Common myeloid progenitor, CD34-positive (primary cell): ENCODE data around the gene NEURL1.

Experiments used
- CTCF ChIA-PET: fragments of 350-600 bp; sonication (Branson Sonifier 250); formaldehyde crosslinking; loops from one replicate; lab custom pipeline; 2021; ENCODE audit warnings: antibody characterized with exemption; lab: Charles Lee
- POLR2A ChIA-PET: fragments of 350-600 bp; sonication (Branson Sonifier 250); formaldehyde crosslinking; loops from one replicate; lab custom pipeline; 2021; ENCODE audit warnings: antibody characterized with exemption; lab: Charles Lee
- DNase-seq, 3 donors: peaks; one replicate each; pipeline versions ENCODE4 v3.0.0 to v3.0.0-alpha.2; 2013
- H3K27ac ChIP-seq, 2 experiments: 1 replicate in 1 of 2; 2 replicates in 1 of 2; pipeline ENCODE4 v1.7.0; 2013; ENCODE audit warnings: inconsistent platforms in 2 of 2, low read length in 2 of 2, mild to moderate bottlenecking in 2 of 2, low read depth in 1 of 2, moderate library complexity in 1 of 2; ENCODE audit not compliant: severe bottlenecking in 2 of 2, insufficient read depth in 1 of 2, poor library complexity in 1 of 2
- H3K27me3 ChIP-seq, 5 experiments: replicated peaks in 2 of 5; 1 replicate in 3 of 5; 2 replicates in 2 of 5; pipeline versions ENCODE4 v1.6.1 to v1.7.0; 2013; ENCODE audit warnings: low read length in 4 of 5, mild to moderate bottlenecking in 2 of 5, moderate library complexity in 2 of 5, inconsistent platforms in 1 of 5; ENCODE audit not compliant: insufficient read depth in 5 of 5, control insufficient read depth in 4 of 5
- H3K36me3 ChIP-seq, 4 experiments: 1 replicate in 2 of 4; 2 replicates in 2 of 4; pipeline versions ENCODE4 v1.6.1 to v1.7.0; 2013; ENCODE audit warnings: low read length in 3 of 4, control low read depth in 1 of 4, mild to moderate bottlenecking in 1 of 4; ENCODE audit not compliant: control insufficient read depth in 4 of 4, insufficient read depth in 4 of 4
- H3K4me1 ChIP-seq, 4 experiments: 1 replicate in 3 of 4; 2 replicates in 1 of 4; pipeline versions ENCODE4 v1.6.1 to v1.7.1; 2013; ENCODE audit warnings: low read length in 3 of 4, mild to moderate bottlenecking in 3 of 4, control low read depth in 1 of 4, inconsistent platforms in 1 of 4, moderate library complexity in 1 of 4; ENCODE audit not compliant: control insufficient read depth in 4 of 4, insufficient read depth in 4 of 4; ENCODE audit errors: control extremely low read depth in 1 of 4
- H3K4me3 ChIP-seq, 7 experiments: 1 replicate in 4 of 7; 2 replicates in 3 of 7; pipeline versions ENCODE4 v1.5.1 to v1.7.0; 2013; ENCODE audit warnings: mild to moderate bottlenecking in 7 of 7, low read length in 6 of 7, moderate library complexity in 6 of 7, inconsistent platforms in 2 of 7, low read depth in 2 of 7, control low read depth in 1 of 7; ENCODE audit not compliant: insufficient read depth in 4 of 7, control insufficient read depth in 1 of 7; ENCODE audit errors: extremely low read depth in 1 of 7
- H3K9me3 ChIP-seq, 5 experiments: 1 replicate in 4 of 5; 2 replicates in 1 of 5; pipeline versions ENCODE4 v1.6.1 to v1.7.1; 2013; ENCODE audit warnings: low read length in 4 of 5, mild to moderate bottlenecking in 2 of 5, inconsistent platforms in 1 of 5, low read depth in 1 of 5, moderate library complexity in 1 of 5; ENCODE audit not compliant: control insufficient read depth in 4 of 5, insufficient read depth in 2 of 5; ENCODE audit errors: control extremely low read depth in 1 of 5
- WGBS: methylation state at CpG from one replicate; pipeline ENCODE4 v1.1.5; 2013; ENCODE audit not compliant: insufficient coverage; 5-methylcytosine and 5-hydroxymethylcytosine counted together

The NEURL1 gene

GRCh38 chr10:103593022-103593570, 99.6 kb downstream of the NEURL1 start:
- H3K27me3 ChIP-seq: no peaks in the 10 kb centered on the region
- H3K36me3 ChIP-seq: peaks cover 0 to 2% (median 0%) of the 10 kb centered on the region in 4 experiments
- no peak for DNase-seq
- ChIA-PET CTCF (interaction anchor here (0.6 to 4.3 kb wide), 26 partner anchors 9 to 177 kb away, joined by 3 to 20 read pairs (median 5); no protein-coding TSS in a partner anchor), POLR2A (no interaction called here)
- 83% methylated on average over 2 of the region's 3 CpGs for WGBS
- no peak overlapping the region for H3K27ac ChIP-seq
- H3K4me1 ChIP-seq: no peaks in the 10 kb centered on the region
- no peak overlapping the region for H3K4me3 ChIP-seq
- no peaks in the 10 kb centered on the region for H3K9me3 ChIP-seq

DNA sequence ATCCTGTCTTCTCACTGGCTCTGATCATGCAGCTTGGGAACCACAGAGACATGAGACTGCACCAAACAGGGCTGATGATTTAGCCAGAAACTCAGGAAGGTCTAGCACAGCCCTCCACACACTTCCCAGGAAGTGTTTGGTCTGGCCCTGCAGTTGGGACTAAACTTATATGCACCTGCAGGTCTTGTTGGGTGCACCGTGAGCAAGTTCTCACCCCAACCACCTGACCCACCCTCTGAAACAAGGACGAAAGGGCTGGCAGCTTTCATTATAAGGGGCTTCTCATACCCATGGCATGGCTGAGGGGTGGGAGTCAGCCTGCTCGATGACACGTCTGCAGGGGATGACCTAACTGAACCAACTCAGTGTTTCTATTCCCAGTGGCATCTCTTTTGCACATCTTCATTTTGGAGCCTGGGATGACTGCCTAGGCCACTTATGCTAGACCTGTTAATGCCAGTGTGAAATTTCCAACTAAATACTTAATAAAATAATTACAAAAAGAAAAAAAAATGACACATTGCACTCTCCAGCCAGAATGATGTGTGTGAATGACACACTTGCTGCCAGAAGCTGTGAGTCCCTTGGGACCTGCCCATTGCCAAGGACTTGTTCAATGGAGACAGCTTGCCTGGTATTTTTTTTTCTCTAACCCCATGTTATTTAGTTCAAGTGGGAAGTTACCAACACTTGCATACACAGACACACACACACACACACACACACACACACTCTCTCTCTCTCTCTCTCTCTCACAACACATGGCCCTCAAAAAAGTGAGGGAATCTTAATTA, 102.6 kb downstream of the NEURL1 start:
- 98% methylated on average over 4 of the region's 4 CpGs for WGBS

DNA sequence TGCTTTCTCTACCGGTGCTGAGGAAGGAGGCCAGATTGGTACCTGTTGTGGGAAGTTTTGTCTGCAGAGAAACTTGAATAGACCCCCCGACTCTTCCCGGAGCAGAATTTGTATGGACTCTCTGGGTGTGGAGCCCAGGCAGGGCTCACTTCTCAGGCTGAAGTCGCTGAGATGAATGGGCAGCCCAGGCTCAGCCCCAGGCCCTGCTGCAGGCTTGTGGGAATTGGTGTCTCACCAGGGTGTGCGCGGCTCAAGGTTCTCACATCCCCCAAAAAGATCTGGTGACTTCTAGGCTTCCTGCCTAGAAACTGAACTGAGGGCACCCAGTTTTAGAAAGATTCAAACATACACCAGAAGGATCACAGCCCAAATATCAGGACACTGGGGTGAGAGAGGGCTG, 103.5 kb downstream of the NEURL1 start:
- Histone ChIP-seq H3K36me3 (peaks cover 0 to 3% (median under 1%) of the 10 kb centered on the region in 4 experiments), H3K4me3 (no peak overlapping the region), H3K9me3 (no peaks in the 10 kb centered on the region), H3K27ac (no peak overlapping the region), H3K4me1 (no peaks in the 10 kb centered on the region), H3K27me3 (no peaks in the 10 kb centered on the region)
- WGBS: 98% methylated on average over 4 of the region's 6 CpGs
- no peak for DNase-seq
- ChIA-PET CTCF (interaction anchor here (0.6 to 3.0 kb wide), 4 partner anchors 9 to 89 kb away, joined by 3 to 18 read pairs (median 4); no protein-coding TSS in a partner anchor), POLR2A (interaction anchor here (0.6 kb wide), 1 partner anchor 201 kb away, joined by 3 read pairs; no protein-coding TSS in a partner anchor)

More for the DNA sequence above, 102.6 kb downstream of the NEURL1 start:
- H3K9me3 ChIP-seq: no peaks in the 10 kb centered on the region
- H3K36me3 ChIP-seq: no peaks in the 10 kb centered on the region
- CTCF ChIA-PET: interaction anchor here (0.6 to 3.0 kb wide), 6 partner anchors 10 to 90 kb away, joined by 3 to 18 read pairs (median 4); no protein-coding TSS in a partner anchor
- POLR2A ChIA-PET: interaction anchor here (0.6 kb wide), 1 partner anchor 200 kb away, joined by 3 read pairs; no protein-coding TSS in a partner anchor
- no peaks in the 10 kb centered on the region for H3K27me3 ChIP-seq
- H3K4me1 ChIP-seq: no peaks in the 10 kb centered on the region
- DNase-seq: no peak
- no peak overlapping the region for H3K4me3 ChIP-seq
- H3K27ac ChIP-seq: no peak overlapping the region

DNA sequence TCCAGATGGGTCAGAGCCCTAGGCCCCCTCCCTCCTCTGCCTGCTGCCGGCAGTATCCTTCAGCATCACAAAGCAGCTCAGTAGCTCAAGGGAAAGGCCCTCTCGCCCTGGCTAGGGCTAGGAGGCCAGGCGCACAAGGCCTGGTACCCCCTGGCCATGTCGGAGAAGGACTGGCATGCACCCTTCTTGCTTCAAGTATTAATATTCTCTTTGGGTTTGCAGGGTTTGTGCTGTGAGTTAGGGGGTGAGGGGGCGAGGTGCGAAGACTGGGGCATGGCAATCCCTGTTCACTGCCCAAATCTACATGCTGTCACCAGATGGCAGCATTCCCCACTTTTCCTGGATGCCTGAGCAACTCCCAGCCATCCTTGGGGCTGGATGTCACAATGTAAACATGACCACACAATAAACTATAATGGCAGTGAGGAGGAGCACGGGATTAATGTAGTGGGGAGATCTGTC, 105.2 kb downstream of the NEURL1 start:
- CTCF ChIA-PET: interaction anchor here (0.7 to 8.9 kb wide), 5 partner anchors 11 to 90 kb away, joined by 3 to 136 read pairs (median 5); no protein-coding TSS in a partner anchor
- H3K4me1 ChIP-seq: no peaks in the 10 kb centered on the region
- no peaks in the 10 kb centered on the region for H3K27me3 ChIP-seq
- POLR2A ChIA-PET: no interaction called here
- DNase-seq: peak; percentile 40 to 51 (median 43)
- H3K36me3 ChIP-seq: peaks cover 0 to 8% (median 4%) of the 10 kb centered on the region in 4 experiments
- no peak overlapping the region for H3K4me3 ChIP-seq
- no peaks in the 10 kb centered on the region for H3K9me3 ChIP-seq
- no peak overlapping the region for H3K27ac ChIP-seq
- 90% methylated on average over 2 of the region's 7 CpGs for WGBS

DNA sequence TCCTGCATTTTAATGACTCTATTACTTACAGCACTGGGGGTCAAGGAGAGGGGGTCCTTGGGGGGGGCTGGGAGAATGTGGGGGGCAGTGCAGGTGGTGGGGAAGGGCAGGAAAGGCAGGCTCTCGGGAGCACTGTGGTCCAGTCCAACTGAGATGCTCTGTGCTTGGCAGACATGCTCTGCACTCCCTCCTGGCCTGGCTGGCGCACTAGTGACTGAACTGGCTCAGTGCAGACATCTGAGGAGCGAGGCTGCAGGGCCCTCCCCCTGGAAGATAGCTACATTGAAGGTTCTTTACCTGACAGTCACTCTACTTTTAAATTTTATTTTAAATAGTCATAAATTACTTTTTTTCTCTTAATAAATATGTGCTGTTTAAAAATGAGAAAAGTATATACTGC, 105.7 kb downstream of the NEURL1 start:
- Histone ChIP-seq H3K27me3 (no peaks in the 10 kb centered on the region), H3K4me1 (no peaks in the 10 kb centered on the region), H3K4me3 (no peak overlapping the region), H3K27ac (no peak overlapping the region), H3K36me3 (peaks cover 0 to 13% (median 5%) of the 10 kb centered on the region in 4 experiments), H3K9me3 (no peaks in the 10 kb centered on the region)
- DNase-seq: no peak
- CTCF ChIA-PET: interaction anchor here (1.1 to 8.9 kb wide), 4 partner anchors 13 to 90 kb away, joined by 5 to 136 read pairs (median 6); no protein-coding TSS in a partner anchor
- 100% methylated on average over 2 of the region's 3 CpGs for WGBS
- POLR2A ChIA-PET: no interaction called here

DNA sequence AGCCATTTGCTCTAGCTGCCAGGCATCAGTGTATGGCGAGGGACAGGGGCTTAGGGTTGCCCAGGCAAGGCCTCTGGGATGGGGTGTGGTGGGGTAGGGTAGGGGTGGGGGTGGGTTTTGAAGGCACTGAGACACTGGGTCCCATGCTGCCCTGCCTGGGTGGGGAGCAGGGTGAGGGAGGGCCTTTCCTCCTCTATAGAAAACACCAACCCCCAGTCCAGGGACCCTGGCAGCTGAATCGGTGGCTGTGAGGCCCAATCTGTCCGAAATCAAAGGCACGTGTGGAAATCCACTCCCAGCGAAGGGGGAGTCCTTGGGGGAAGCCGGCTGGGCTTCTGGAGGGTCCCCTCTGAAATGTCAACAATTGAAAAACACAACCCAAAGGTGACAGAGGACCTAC, 106.4 kb downstream of the NEURL1 start:
- peaks cover 0 to 14% (median 5%) of the 10 kb centered on the region in 4 experiments for H3K36me3 ChIP-seq
- POLR2A ChIA-PET: no interaction called here

More for the DNA sequence above, 106.4 kb downstream of the NEURL1 start:
- DNase-seq: no peak
- H3K4me3 ChIP-seq: no peak overlapping the region
- H3K27me3 ChIP-seq: no peaks in the 10 kb centered on the region
- 100% methylated on average over 5 of the region's 6 CpGs for WGBS
- H3K27ac ChIP-seq: no peak overlapping the region
- H3K4me1 ChIP-seq: no peaks in the 10 kb centered on the region
- H3K9me3 ChIP-seq: no peaks in the 10 kb centered on the region
- CTCF ChIA-PET: interaction anchor here (1.1 to 8.9 kb wide), 5 partner anchors 10 to 89 kb away, joined by 3 to 136 read pairs (median 6); no protein-coding TSS in a partner anchor
